Keratinocyte (primary cell): Measurements from ENCODE around the gene GP9.

Experiments used
- CTCF ChIP-seq, 3 experiments: IDR thresholded peaks in 1 of 3; conservative IDR thresholded peaks in 1 of 3; optimal IDR thresholded peaks in 1 of 3; 2 replicates in 2 of 3; 3 replicates in 1 of 3; pipeline versions ENCODE3 to v1.5.1; 2011; ENCODE audit warnings: low read length in 3 of 3, mild to moderate bottlenecking in 3 of 3, moderate library complexity in 2 of 3, control low read depth in 1 of 3, inconsistent platforms in 1 of 3; ENCODE audit not compliant: insufficient read depth in 2 of 3; ENCODE audit errors: extremely low read depth in 1 of 3
- EZH2 ChIP-seq: IDR thresholded peaks from one replicate; pipeline ENCODE4 v1.6.1; 2012; ENCODE audit warnings: inconsistent platforms, mild to moderate bottlenecking, low read length, moderate library complexity

GRCh38 chr3:129082026-129082425, 21.4 kb downstream of the GP9 start:
- TF ChIP-seq CTCF (optimal IDR thresholded peaks at IDR 0.05 in 1 of 3, IDR thresholded peaks at IDR 0.05 in 1 of 3, conservative IDR thresholded peaks at IDR 0.05 in 1 of 3; ENCODE audit: extremely low read depth in 1 of 3, insufficient read depth in 2 of 3, low read length in 3 of 3) (no peak), EZH2 (no peak)
